Heart right ventricle (tissue), 16 donors: ENCODE data around the gene HMGN5. TPM values are rescaled to one million over a fixed set of nuclear protein-coding genes. Genes with fewer than 3 reads are reported as not detected.

ENCODE experiments used
- ATAC-seq, 8 donors: fragments of 200-7000 bp; cut with Tn5 transposase; one replicate each; pipeline ENCODE4 v1.9.1; 2020; ENCODE audit warnings: mild to moderate bottlenecking in 8 of 8, moderate library complexity in 8 of 8, moderate number of reproducible peaks in 1 of 8
- DNase-seq, 2 donors: peaks; one replicate each; pipeline ENCODE4 v3.0.0-alpha.2; 2020
- H3K27ac ChIP-seq, 10 donors: fragments of 200-600 bp; sonication (generic) in 2 of 10; one replicate each; pipeline versions ENCODE4 v1.5.0 to v1.8.0; 2020 to 2022; ENCODE audit warnings: mild to moderate bottlenecking in 3 of 10
- H3K27me3 ChIP-seq, 7 donors: fragments of 200-600 bp; one replicate each; pipeline ENCODE4 v1.8.0; 2021 to 2022; ENCODE audit warnings: mild to moderate bottlenecking in 2 of 7
- H3K36me3 ChIP-seq, 9 donors: fragments of 200-600 bp; sonication (generic) in 1 of 9; one replicate each; pipeline versions ENCODE4 v1.5.0 to v1.8.0; 2020 to 2022; ENCODE audit warnings: mild to moderate bottlenecking in 2 of 9
- H3K4me1 ChIP-seq, 9 donors: fragments of 200-600 bp; sonication (generic) in 1 of 9; one replicate each; pipeline versions ENCODE4 v1.5.0 to v1.8.0; 2020 to 2022; ENCODE audit warnings: mild to moderate bottlenecking in 4 of 9
- H3K4me3 ChIP-seq, 10 donors: fragments of 200-600 bp; sonication (generic) in 2 of 10; one replicate each; pipeline versions ENCODE4 v1.5.0 to v1.8.0; 2020 to 2022; ENCODE audit warnings: mild to moderate bottlenecking in 7 of 10, moderate library complexity in 2 of 10
- H3K9me3 ChIP-seq, 11 donors: fragments of 200-600 bp in 10 of 11; sonication (generic) in 2 of 11; one replicate each; pipeline versions ENCODE4 v1.5.0 to v1.8.0; 2013 to 2022; ENCODE audit warnings: mild to moderate bottlenecking in 2 of 11, control low read depth in 1 of 11, moderate library complexity in 1 of 11
- CTCF ChIP-seq, 9 donors: fragments of 200-600 bp; sonication (generic) in 2 of 9; IDR thresholded peaks; one replicate each; pipeline versions ENCODE4 v1.5.0 to v1.8.0; 2021 to 2022; ENCODE audit warnings: antibody characterized with exemption in 9 of 9, mild to moderate bottlenecking in 5 of 9, moderate library complexity in 1 of 9
- WGBS, 2 donors: extraction: QIAGEN DNeasy Blood & Tissue Kit; methylation state at CpG; one replicate each; pipeline ENCODE4 v1.1.7; 2013; ENCODE audit warnings: inconsistent platforms in 1 of 2; 5-methylcytosine and 5-hydroxymethylcytosine counted together
- intact Hi-C, 10 donors: fragments of 100-400 bp; cut with DNase I; formaldehyde crosslinking; loops; one replicate each; pipeline versions ENCODE4 v1.11.1 to v1.14.2; 2022
- long read RNA-seq, 3 donors: library from polyadenylated mRNA; unstranded; transcript quantifications; one replicate each; pipeline ENCODE4 v2.0.0, GENCODE V29; 2020 to 2021
- polyA plus RNA-seq, 2 donors: library from polyadenylated mRNA; stranded (reverse); fragments of 200-250 nt; gene quantifications; one replicate each; pipeline ENCODE4 v1.2.3, GENCODE V29; 2013
- total RNA-seq, 10 donors: library from RNA; stranded (reverse); fragmentation: NEBNext Ultra II Directional in 3 of 10; extraction: Animal tissue kit (Norgen Biotek cat#: 25700) in 3 of 10; gene quantifications; one replicate each; pipeline versions ENCODE4 v1.2.1 to v1.2.4, GENCODE V29; 2021 to 2023
- donor health status: Arrhythmogenic right ventricular cardiomyopathy.
- donor health status: ischemic (EF 13 %, LVEDD 7.1; RV severe dilation, severe dysfunction).
- donor health status: healthy with polysubstance abuse.
- donor health status: DM: no; HTN: yes; CAD: no.
- donor health status: DM: no; HTN: no; CAD: no.
- donor health status: ischemic (EF 25% LVEDD 6.9; RV normal size, moderate dysfunction).
- donor health status: ischemic (EF 25% LVEDD 5.7; RV mildly dilated, moderate dysfunction).
- donor health status: healthy.
- donor health status: DM: yes; HTN: yes; CAD: no.
- donor health status: Ischemic cardiomyopathy.
- donor health status: ischemic (EF 35%, LVEDD 5.7; RV mildly dilated, moderate dysfunction).
- donor health status: nonischemic (EF 11% LVEDD 7.7; RV severe dilation, severe dysfunction).
- donor health status: DM: yes; HTN: yes; CAD: no.
- donor health status: PGD.
- donor health status: ischemic (EF 29% LVEDD 5.4; RV normal size, mild dysfunction).
- donor health status: nonischemic (EF 23%, LVEDD 6.1; RV moderate dilation, normal function).

Gene HMGN5
- 1 to 10 TPM in 9 of 10 donors, under 1 TPM in 1; 0.51 to 3.5 (median 1.9) TPM for total RNA-seq
- polyA plus RNA-seq, result 1 to 10 TPM; 3.4 to 9.9 TPM
- long read RNA-seq, donor 1, partial matches to known transcripts, result 0 of 3 reads
- long read RNA-seq, donor 1, other reads (novel, unspliced or antisense), result 3 of 3 reads
- long read RNA-seq, donor 2, partial matches to known transcripts, result 0 of 1 reads
- long read RNA-seq, donor 2, other reads (novel, unspliced or antisense), result 1 of 1 reads
- long read RNA-seq, donor 3, result 0 reads

- intact Hi-C loops, result no loop called here
- DNase-seq (peak; percentile 75 to 80), ATAC-seq (peak; percentile 92 to 100 (median 98))
- no peak for TF ChIP-seq CTCF (IDR thresholded peaks at IDR 0.05)
- WGBS, 2 donors, result 0 to 1% methylated on average over 21 to 23 of the region's 23 CpGs
- no peaks in the 10 kb centered on the region for H3K27me3 ChIP-seq
- H3K27ac ChIP-seq, result peak within 1 kb of the TSS; percentile 48 to 90 (median 72)
- H3K9me3 ChIP-seq, result no peaks in the 10 kb centered on the region
- H3K4me3 ChIP-seq, result peak within 1 kb of the TSS; percentile 21 to 69 (median 62)
- no peaks in the 10 kb centered on the region for H3K36me3 ChIP-seq
- peaks cover 0 to 19% (median 0%) of the 10 kb centered on the region in 9 donors for H3K4me1 ChIP-seq
Observed at GRCh38 chrX:81201671-81202455, at the start of gene HMGN5, which contains the start of gene SH3BGRL. Gene HMGN5 (minus strand): TSS chrX:81201913. CDS start chrX:81121549, 80,364 bp downstream. Gene SH3BGRL (plus strand): TSS chrX:81202102. CDS start chrX:81202201, 99 bp downstream.

- Histone ChIP-seq H3K27me3 (no peaks in the 10 kb centered on the region), H3K27ac (no peak overlapping the region), H3K9me3 (peaks cover 0 to 12% (median 0%) of the 10 kb centered on the region in 11 donors), H3K4me3 (no peak overlapping the region), H3K36me3 (peaks cover 0 to 25% (median 0%) of the 10 kb centered on the region in 9 donors), H3K4me1 (no peaks in the 10 kb centered on the region)
- intact Hi-C loops, result no loop called here
- ATAC-seq, result no peak
- no peak for DNase-seq
- WGBS, 2 donors, result 98% methylated on average over 7 of the region's 7 CpGs
- TF ChIP-seq CTCF (IDR thresholded peaks at IDR 0.05), result no peak
Observed at GRCh38 chrX:81241753-81242152, 40.0 kb upstream of the HMGN5 start.

GRCh38 chrX:81240701-81241331 is 39.1 kb upstream of the HMGN5 start:
- ATAC-seq, result no peak
- Histone ChIP-seq H3K27ac (no peak overlapping the region), H3K4me3 (no peak overlapping the region), H3K27me3 (no peaks in the 10 kb centered on the region), H3K4me1 (no peaks in the 10 kb centered on the region), H3K9me3 (peaks cover 0 to 12% (median 0%) of the 10 kb centered on the region in 11 donors), H3K36me3 (peaks cover 0 to 25% (median 0%) of the 10 kb centered on the region in 9 donors)
- intact Hi-C loops, result no loop called here
- WGBS, 2 donors, result 98 to 99% methylated on average over 4 of the region's 4 CpGs
- TF ChIP-seq CTCF (IDR thresholded peaks at IDR 0.05), result no peak
- DNase-seq, result no peak

GRCh38 chrX:81238166-81238565 is 36.5 kb upstream of the HMGN5 start:
- H3K27ac ChIP-seq, result no peak overlapping the region
- ATAC-seq, result no peak
- intact Hi-C loops, result no loop called here

More at GRCh38 chrX:81238166-81238565, 36.5 kb upstream of the HMGN5 start:
- WGBS, 2 donors, result 95 to 99% methylated on average over 4 of the region's 4 CpGs
- Histone ChIP-seq H3K9me3 (peaks cover 0 to 12% (median 0%) of the 10 kb centered on the region in 11 donors), H3K36me3 (peaks cover 0 to 25% (median 0%) of the 10 kb centered on the region in 9 donors), H3K4me3 (no peak overlapping the region), H3K4me1 (no peaks in the 10 kb centered on the region), H3K27me3 (no peaks in the 10 kb centered on the region)
- DNase-seq, result no peak
- TF ChIP-seq CTCF (IDR thresholded peaks at IDR 0.05), result no peak
